Endothelial cell of umbilical vein (primary cell): Measurements from ENCODE around the gene BANK1. TPM values are rescaled to one million over a fixed set of nuclear protein-coding genes. Genes with fewer than 3 reads are reported as not detected.

Experiments
- BruUV-seq: library from RNA; stranded (reverse); fragments of 400-500 nt; replicated peaks from 2 replicates; lab custom pipeline; 2021; lab: Mats Ljungman, UMichigan
- CTCF ChIA-PET: fragments of 300-600, 350-600 bp; sonication (Branson Sonifier 250); formaldehyde crosslinking; loops from one replicate; lab custom pipeline; 2021; ENCODE audit warnings: antibody characterized with exemption, inconsistent platforms; lab: Charles Lee
- POLR2A ChIA-PET: fragments of 300-600, 350-600 bp; sonication (Branson Sonifier 250); formaldehyde crosslinking; loops from one replicate; lab custom pipeline; 2021; ENCODE audit warnings: antibody characterized with exemption, inconsistent platforms; lab: Charles Lee
- DNase-seq: peaks from one replicate; pipeline ENCODE4 v3.0.0-alpha.2; 2011; ENCODE audit warnings: low read depth, low spot score
- FAIRE-seq: peaks from 2 replicates; lab custom pipeline; 2011; peaks lifted over from hg19 to GRCh38; lab: Jason Lieb, UNC
- H2AFZ ChIP-seq: 2 replicates; pipeline ENCODE4 v1.6.0; 2012; ENCODE audit warnings: low read depth, low read length, control low read depth, inconsistent platforms
- H3K27ac ChIP-seq: 2 replicates; pipeline ENCODE4 v1.5.1; 2011; ENCODE audit warnings: low read depth, mild to moderate bottlenecking, control low read depth, low read length, moderate library complexity; ENCODE audit not compliant: insufficient read depth
- H3K27me3 ChIP-seq, 2 experiments: 2 replicates each; pipeline versions ENCODE4 v1.6.0 to v1.6.1; 2011; ENCODE audit warnings: low read length in 2 of 2, mixed read lengths in 1 of 2; ENCODE audit not compliant: control insufficient read depth in 2 of 2, insufficient read depth in 2 of 2
- H3K36me3 ChIP-seq, 2 experiments: 2 replicates in 1 of 2; 3 replicates in 1 of 2; pipeline ENCODE4 v1.5.1; 2011; ENCODE audit warnings: low read length in 2 of 2, mild to moderate bottlenecking in 1 of 2, moderate library complexity in 1 of 2; ENCODE audit not compliant: control insufficient read depth in 2 of 2, insufficient read depth in 2 of 2; ENCODE audit errors: extremely low read depth in 1 of 2
- H3K4me1 ChIP-seq: 3 replicates; pipeline ENCODE4 v1.5.1; 2011; ENCODE audit warnings: mild to moderate bottlenecking, low read length; ENCODE audit not compliant: control insufficient read depth, insufficient read depth; ENCODE audit errors: extremely low read depth
- H3K4me2 ChIP-seq: 2 replicates; pipeline ENCODE4 v1.6.1; 2011; ENCODE audit warnings: low read length, control low read depth, mixed read lengths; ENCODE audit not compliant: insufficient read depth
- H3K4me3 ChIP-seq, 3 experiments: fragments of 200-600 bp in 1 of 3; sonication (generic), shearing (Covaris generic) in 1 of 3; replicated peaks in 1 of 3; 2 replicates each; pipeline ENCODE4 v1.5.1; 2011 to 2016; ENCODE audit warnings: control low read depth in 3 of 3, low read length in 3 of 3, mild to moderate bottlenecking in 2 of 3, inconsistent platforms in 1 of 3, low read depth in 1 of 3, moderate library complexity in 1 of 3; ENCODE audit not compliant: insufficient read depth in 1 of 3
- H3K79me2 ChIP-seq: 2 replicates; pipeline ENCODE4 v1.6.0; 2012; ENCODE audit warnings: low read length, inconsistent platforms; ENCODE audit not compliant: control insufficient read depth, insufficient read depth
- H3K9ac ChIP-seq: replicated peaks from 2 replicates; pipeline ENCODE3; 2011; ENCODE audit warnings: low read length, control low read depth; ENCODE audit not compliant: insufficient read depth; ENCODE audit errors: extremely low read depth
- H3K9me1 ChIP-seq: replicated peaks from 3 replicates; pipeline ENCODE4 v1.6.0; 2011; ENCODE audit warnings: mild to moderate bottlenecking, low read length; ENCODE audit not compliant: control insufficient read depth, insufficient read depth; ENCODE audit errors: extremely low read depth
- H3K9me3 ChIP-seq: replicated peaks from 2 replicates; pipeline ENCODE4 v1.5.1; 2012; ENCODE audit warnings: low read length, inconsistent platforms; ENCODE audit not compliant: control insufficient read depth, insufficient read depth
- H4K20me1 ChIP-seq: replicated peaks from 2 replicates; pipeline ENCODE3; 2011; ENCODE audit warnings: mild to moderate bottlenecking, low read length; ENCODE audit not compliant: control insufficient read depth, insufficient read depth; ENCODE audit errors: extremely low read depth
- EZH2 ChIP-seq: IDR thresholded peaks from 2 replicates; pipeline ENCODE4 v1.6.1; 2012; ENCODE audit warnings: borderline replicate concordance, low read depth, mild to moderate bottlenecking, moderate library complexity, low read length, inconsistent platforms; ENCODE audit not compliant: severe bottlenecking
- FOS ChIP-seq: IDR thresholded peaks from 2 replicates; pipeline ENCODE4 v1.6.1; 2011; ENCODE audit warnings: mild to moderate bottlenecking, low read length, moderate library complexity, borderline replicate concordance; ENCODE audit not compliant: insufficient read depth
- GATA2 ChIP-seq: IDR thresholded peaks from 2 replicates; pipeline ENCODE4 v1.7.0; 2011; ENCODE audit warnings: low read depth, mild to moderate bottlenecking, moderate library complexity, mixed read lengths, low read length; ENCODE audit not compliant: insufficient read length, insufficient read depth
- JUN ChIP-seq: IDR thresholded peaks from 2 replicates; pipeline ENCODE4 v1.6.1; 2011; ENCODE audit warnings: borderline replicate concordance, low read depth; ENCODE audit not compliant: insufficient read length, insufficient read depth
- MYC ChIP-seq: IDR thresholded peaks from one replicate; pipeline ENCODE4 v1.6.1; 2011; ENCODE audit warnings: mild to moderate bottlenecking, low read depth, low read length
- POLR2A ChIP-seq: IDR thresholded peaks from 2 replicates; pipeline ENCODE4 v1.6.1; 2012; ENCODE audit warnings: low read depth, mild to moderate bottlenecking, control low read depth, low read length
- POLR2AphosphoS5 ChIP-seq: IDR thresholded peaks from 2 replicates; pipeline ENCODE4 v1.6.1; 2012; ENCODE audit warnings: low read depth, mild to moderate bottlenecking, control low read depth, low read length, moderate library complexity; ENCODE audit not compliant: insufficient read depth
- dilution Hi-C: fragments of 300-500 bp; cut with MboI; formaldehyde crosslinking; loops from one replicate; pipeline ENCODE4 v1.15.0; 2019; ENCODE audit warnings: low sequenced_read_pairs; ENCODE audit not compliant: extremely low pct_ligation_motif_present
- intact Hi-C: fragments of 100-400 bp; cut with micrococcal nuclease; formaldehyde crosslinking; loops from one replicate; pipeline ENCODE4 v1.10.0; 2022
- polyA plus RNA-seq, 4 experiments: library from polyadenylated mRNA; depleted of rRNA in 3 of 4; stranded (reverse) in 3 of 4; unstranded in 1 of 4; fragments of >200 nt; gene quantifications; 2 replicates each; pipeline versions ENCODE4 v1.2.1 to v1.2.3, GENCODE V29; 2011 to 2012; ENCODE audit warnings: missing spikeins in 1 of 4
- total RNA-seq: library from RNA; stranded (reverse); gene quantifications from 2 replicates; pipeline ENCODE4 v1.2.3, GENCODE V29; 2021
- TF ChIP-seq, protein P1 (sequence below): IDR thresholded peaks from 2 replicates; pipeline ENCODE4 v1.6.1; 2011; ENCODE audit not compliant: insufficient read depth, insufficient read length
- TF ChIP-seq, protein P2 (sequence below), 2 donors: IDR thresholded peaks; 1 replicate in 1 of 2; 2 replicates in 1 of 2; pipeline ENCODE4 v1.5.1; 2011; ENCODE audit warnings: low read length in 2 of 2, mild to moderate bottlenecking in 2 of 2, moderate library complexity in 2 of 2, control low read depth in 1 of 2, inconsistent platforms in 1 of 2, low read depth in 1 of 2; ENCODE audit not compliant: insufficient read depth in 1 of 2; ENCODE audit errors: extremely low read depth in 1 of 2

BANK1 gene
- total and polyA plus RNA-seq, 2 donors (not counting 3 experiments of a cell fraction or from before 2014, with no cell fraction given): 0.29 to 0.32 TPM

- no peak overlapping the region for H3K9ac ChIP-seq
- intact Hi-C loops (no loop called here), dilution Hi-C loops (no loop called here)
- no peak overlapping the region for H3K4me3 ChIP-seq
- POLR2A ChIA-PET: no interaction called here
- H3K27ac ChIP-seq: no peak overlapping the region
- no peaks in the 10 kb centered on the region for H3K9me1 ChIP-seq
- DNase-seq (no peak), FAIRE-seq (no peak)
- H3K4me2 ChIP-seq: no peak overlapping the region
- H4K20me1 ChIP-seq: no peaks in the 10 kb centered on the region
- no peak for TF ChIP-seq POLR2A
- no peak for TF ChIP-seq JUN
- no peak for TF ChIP-seq EZH2
- no peak for TF ChIP-seq FOS
- no peak for TF ChIP-seq GATA2
- TF ChIP-seq, protein P1, sequence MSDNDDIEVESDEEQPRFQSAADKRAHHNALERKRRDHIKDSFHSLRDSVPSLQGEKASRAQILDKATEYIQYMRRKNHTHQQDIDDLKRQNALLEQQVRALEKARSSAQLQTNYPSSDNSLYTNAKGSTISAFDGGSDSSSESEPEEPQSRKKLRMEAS: no peak
- TF ChIP-seq, protein P2, sequence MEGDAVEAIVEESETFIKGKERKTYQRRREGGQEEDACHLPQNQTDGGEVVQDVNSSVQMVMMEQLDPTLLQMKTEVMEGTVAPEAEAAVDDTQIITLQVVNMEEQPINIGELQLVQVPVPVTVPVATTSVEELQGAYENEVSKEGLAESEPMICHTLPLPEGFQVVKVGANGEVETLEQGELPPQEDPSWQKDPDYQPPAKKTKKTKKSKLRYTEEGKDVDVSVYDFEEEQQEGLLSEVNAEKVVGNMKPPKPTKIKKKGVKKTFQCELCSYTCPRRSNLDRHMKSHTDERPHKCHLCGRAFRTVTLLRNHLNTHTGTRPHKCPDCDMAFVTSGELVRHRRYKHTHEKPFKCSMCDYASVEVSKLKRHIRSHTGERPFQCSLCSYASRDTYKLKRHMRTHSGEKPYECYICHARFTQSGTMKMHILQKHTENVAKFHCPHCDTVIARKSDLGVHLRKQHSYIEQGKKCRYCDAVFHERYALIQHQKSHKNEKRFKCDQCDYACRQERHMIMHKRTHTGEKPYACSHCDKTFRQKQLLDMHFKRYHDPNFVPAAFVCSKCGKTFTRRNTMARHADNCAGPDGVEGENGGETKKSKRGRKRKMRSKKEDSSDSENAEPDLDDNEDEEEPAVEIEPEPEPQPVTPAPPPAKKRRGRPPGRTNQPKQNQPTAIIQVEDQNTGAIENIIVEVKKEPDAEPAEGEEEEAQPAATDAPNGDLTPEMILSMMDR (IDR thresholded peaks at IDR 0.05; ENCODE audit: extremely low read depth in 1 of 2, insufficient read depth in 1 of 2, low read depth in 1 of 2, low read length in 2 of 2): no peak
- TF ChIP-seq MYC: no peak
- no peak for TF ChIP-seq POLR2AphosphoS5
- no peaks in the 10 kb centered on the region for H3K27me3 ChIP-seq
- no peaks in the 10 kb centered on the region for H3K9me3 ChIP-seq
- H3K36me3 ChIP-seq: no peaks in the 10 kb centered on the region
- BruUV-seq: no TSS peak
- no peak overlapping the region for H2AFZ ChIP-seq
- no peaks in the 10 kb centered on the region for H3K79me2 ChIP-seq
- no peaks in the 10 kb centered on the region for H3K4me1 ChIP-seq
- CTCF ChIA-PET: interaction anchor here (1.3 kb wide), 1 partner anchor 9 kb away, joined by 4 read pairs; no protein-coding TSS in a partner anchor
These were observed 179.4 kb downstream of the BANK1 start for GRCh38 chr4:101969965-101970364.
